OCI-LY1 (cell line): ENCODE data around the gene XKR8.

Source experiments
- CTCF ChIP-seq: fragments of 200-600 bp; sonication (generic), shearing (Covaris generic); IDR thresholded peaks from 2 replicates; pipeline ENCODE4 v1.5.1; 2017; ENCODE audit warnings: mild to moderate bottlenecking, antibody characterized with exemption, low read length, moderate library complexity, mixed read lengths
- EZH2 ChIP-seq: fragments of 200-600 bp; sonication (generic), shearing (Covaris generic); IDR thresholded peaks from 2 replicates; pipeline ENCODE4 v1.8.0; 2017; ENCODE audit warnings: borderline replicate concordance, mixed run types, mild to moderate bottlenecking, antibody characterized with exemption, low read length, moderate library complexity, mixed read lengths

GRCh38 chr1:27992276-27992675, 32.5 kb downstream of the XKR8 start:
- TF ChIP-seq CTCF (no peak), EZH2 (no peak)
